ENCODE results near the gene KPNB1.

GRCh38 chr17:47669081-47669480, 19.4 kb downstream of the KPNB1 start:
- TF ChIP-seq, protein P1, sequence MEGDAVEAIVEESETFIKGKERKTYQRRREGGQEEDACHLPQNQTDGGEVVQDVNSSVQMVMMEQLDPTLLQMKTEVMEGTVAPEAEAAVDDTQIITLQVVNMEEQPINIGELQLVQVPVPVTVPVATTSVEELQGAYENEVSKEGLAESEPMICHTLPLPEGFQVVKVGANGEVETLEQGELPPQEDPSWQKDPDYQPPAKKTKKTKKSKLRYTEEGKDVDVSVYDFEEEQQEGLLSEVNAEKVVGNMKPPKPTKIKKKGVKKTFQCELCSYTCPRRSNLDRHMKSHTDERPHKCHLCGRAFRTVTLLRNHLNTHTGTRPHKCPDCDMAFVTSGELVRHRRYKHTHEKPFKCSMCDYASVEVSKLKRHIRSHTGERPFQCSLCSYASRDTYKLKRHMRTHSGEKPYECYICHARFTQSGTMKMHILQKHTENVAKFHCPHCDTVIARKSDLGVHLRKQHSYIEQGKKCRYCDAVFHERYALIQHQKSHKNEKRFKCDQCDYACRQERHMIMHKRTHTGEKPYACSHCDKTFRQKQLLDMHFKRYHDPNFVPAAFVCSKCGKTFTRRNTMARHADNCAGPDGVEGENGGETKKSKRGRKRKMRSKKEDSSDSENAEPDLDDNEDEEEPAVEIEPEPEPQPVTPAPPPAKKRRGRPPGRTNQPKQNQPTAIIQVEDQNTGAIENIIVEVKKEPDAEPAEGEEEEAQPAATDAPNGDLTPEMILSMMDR (conservative IDR thresholded peaks at IDR 0.05; ENCODE audit: low read depth in 2 of 2) = no peak
- TF ChIP-seq REST (IDR thresholded peaks at IDR 0.05; ENCODE audit: unreplicated experiment) (no peak), EZH2 (IDR thresholded peaks at IDR 0.05; ENCODE audit: low read depth, unreplicated experiment) (no peak), POLR2AphosphoS5 (IDR thresholded peaks at IDR 0.05; ENCODE audit: low read depth) (no peak), EZH2phosphoT487 (IDR thresholded peaks at IDR 0.05; ENCODE audit: unreplicated experiment) (no peak), ZNF331 (CRISPR knock-in tag; IDR thresholded peaks at IDR 0.05; ENCODE audit: low read depth) (no peak), NANOG (IDR thresholded peaks at IDR 0.05; ENCODE audit: borderline replicate concordance) (no peak), JUNB (IDR thresholded peaks at IDR 0.05; ENCODE audit: unreplicated experiment) (no peak), STAT1 (IDR thresholded peaks at IDR 0.05; ENCODE audit: unreplicated experiment) (no peak), CREB1 (CRISPR knock-in tag; IDR thresholded peaks at IDR 0.05; ENCODE audit: low read depth) (no peak), ZNF114 (CRISPR knock-in tag; IDR thresholded peaks at IDR 0.05) (no peak), ETS1 (IDR thresholded peaks at IDR 0.05) (no peak), ZNF462 (CRISPR knock-in tag; IDR thresholded peaks at IDR 0.05) (no peak)
